ENCODE measurements around the gene FBXO21.

FBXO21 gene

DNA sequence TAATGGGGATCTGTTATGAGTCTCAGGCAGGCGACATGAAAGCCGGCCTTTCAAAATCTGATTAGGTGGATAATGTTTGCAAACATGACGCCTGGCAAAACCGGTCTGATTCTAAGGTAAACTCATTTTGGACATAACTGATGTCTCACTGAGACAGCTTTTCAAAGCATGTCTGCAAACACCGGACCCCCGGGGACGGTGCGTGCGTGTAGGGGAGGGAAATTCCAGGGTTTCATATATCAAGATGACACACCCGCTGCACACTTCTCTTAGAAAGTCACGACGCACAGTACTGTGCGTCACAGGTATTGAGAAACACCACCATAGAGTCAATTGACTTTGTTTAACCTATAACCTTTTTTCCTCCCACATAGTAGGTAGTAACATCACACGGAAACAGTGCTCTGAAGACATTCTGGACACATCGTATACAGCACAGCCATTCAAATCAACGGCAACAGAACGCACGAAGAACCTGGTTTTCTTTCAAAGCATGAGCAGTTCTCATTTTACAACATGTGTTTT is 47.2 kb downstream of the FBXO21 start:
- Histone ChIP-seq H3K4me1 (ENCODE audit: low read length) (no peaks in the 10 kb centered on the region), H3K27ac (ENCODE audit: low read length) (no peak overlapping the region)

DNA sequence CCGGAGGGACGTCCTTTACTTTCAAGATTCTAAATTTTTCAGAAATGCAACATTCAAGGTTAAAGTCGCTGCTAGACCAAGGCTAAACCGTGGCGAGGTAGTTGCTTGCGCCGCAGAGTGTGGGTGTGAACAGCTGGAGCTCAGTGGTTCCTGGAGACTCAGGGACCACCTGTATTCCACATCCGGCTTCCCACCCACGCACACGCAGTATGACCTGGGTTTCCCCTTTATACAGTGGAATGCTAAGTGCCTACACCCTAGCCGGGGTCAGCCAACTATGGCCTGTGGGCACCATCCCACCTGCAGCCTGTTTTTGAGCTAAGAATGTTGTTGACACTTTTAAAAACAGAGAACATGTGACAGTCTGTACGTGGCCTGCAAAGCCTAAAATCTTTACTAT is 48.2 kb downstream of the FBXO21 start:
- H3K79me2 ChIP-seq (ENCODE audit: low read length), result no peaks in the 10 kb centered on the region
- H3K36me3 ChIP-seq (replicated peaks; ENCODE audit: insufficient read depth, low read length), result no peaks in the 10 kb centered on the region
- H4K20me1 ChIP-seq (ENCODE audit: insufficient read depth, low read length), result no peaks in the 10 kb centered on the region
- H3F3A ChIP-seq (ENCODE audit: insufficient read depth, low read length), result no peaks in the 10 kb centered on the region
- TF ChIP-seq EZH2 (optimal IDR thresholded peaks at IDR 0.05; ENCODE audit: low read depth, low read length), result no peak
- no peak for TF ChIP-seq EZH2phosphoT487 (IDR thresholded peaks at IDR 0.05; ENCODE audit: low read length)
- TF ChIP-seq, protein P1, sequence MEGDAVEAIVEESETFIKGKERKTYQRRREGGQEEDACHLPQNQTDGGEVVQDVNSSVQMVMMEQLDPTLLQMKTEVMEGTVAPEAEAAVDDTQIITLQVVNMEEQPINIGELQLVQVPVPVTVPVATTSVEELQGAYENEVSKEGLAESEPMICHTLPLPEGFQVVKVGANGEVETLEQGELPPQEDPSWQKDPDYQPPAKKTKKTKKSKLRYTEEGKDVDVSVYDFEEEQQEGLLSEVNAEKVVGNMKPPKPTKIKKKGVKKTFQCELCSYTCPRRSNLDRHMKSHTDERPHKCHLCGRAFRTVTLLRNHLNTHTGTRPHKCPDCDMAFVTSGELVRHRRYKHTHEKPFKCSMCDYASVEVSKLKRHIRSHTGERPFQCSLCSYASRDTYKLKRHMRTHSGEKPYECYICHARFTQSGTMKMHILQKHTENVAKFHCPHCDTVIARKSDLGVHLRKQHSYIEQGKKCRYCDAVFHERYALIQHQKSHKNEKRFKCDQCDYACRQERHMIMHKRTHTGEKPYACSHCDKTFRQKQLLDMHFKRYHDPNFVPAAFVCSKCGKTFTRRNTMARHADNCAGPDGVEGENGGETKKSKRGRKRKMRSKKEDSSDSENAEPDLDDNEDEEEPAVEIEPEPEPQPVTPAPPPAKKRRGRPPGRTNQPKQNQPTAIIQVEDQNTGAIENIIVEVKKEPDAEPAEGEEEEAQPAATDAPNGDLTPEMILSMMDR (IDR thresholded peaks at IDR 0.05; ENCODE audit: low read length), result no peak
- H3K4me3 ChIP-seq (ENCODE audit: low read length), result no peak overlapping the region
- H3K4me1 ChIP-seq (ENCODE audit: low read length), result no peaks in the 10 kb centered on the region
- no peak overlapping the region for H3K27ac ChIP-seq (ENCODE audit: low read length)
- no peaks in the 10 kb centered on the region for H3K27me3 ChIP-seq (replicated peaks; ENCODE audit: insufficient read depth, low read length)
- DNase-seq, result no peak
- H3K9ac ChIP-seq (ENCODE audit: low read length), result no peak overlapping the region
- H3K4me2 ChIP-seq (ENCODE audit: low read depth, low read length), result no peak overlapping the region
- H3K9me2 ChIP-seq (replicated peaks; ENCODE audit: insufficient read depth, low read length), result no peaks in the 10 kb centered on the region
- H2AFZ ChIP-seq (ENCODE audit: low read length), result no peak overlapping the region
- no peaks in the 10 kb centered on the region for H3K9me3 ChIP-seq (replicated peaks; ENCODE audit: insufficient read depth, low read length)

More for the DNA sequence above, 47.2 kb downstream of the FBXO21 start:
- Histone ChIP-seq H3F3A (ENCODE audit: insufficient read depth, low read length) (no peaks in the 10 kb centered on the region), H3K9me3 (replicated peaks; ENCODE audit: insufficient read depth, low read length) (no peaks in the 10 kb centered on the region), H3K9me2 (replicated peaks; ENCODE audit: insufficient read depth, low read length) (no peaks in the 10 kb centered on the region), H3K9ac (ENCODE audit: low read length) (no peak overlapping the region), H3K79me2 (ENCODE audit: low read length) (no peaks in the 10 kb centered on the region), H2AFZ (ENCODE audit: low read length) (no peak overlapping the region), H3K36me3 (replicated peaks; ENCODE audit: insufficient read depth, low read length) (no peaks in the 10 kb centered on the region), H3K4me3 (ENCODE audit: low read length) (no peak overlapping the region), H3K4me2 (ENCODE audit: low read depth, low read length) (no peak overlapping the region), H3K27me3 (replicated peaks; ENCODE audit: insufficient read depth, low read length) (no peaks in the 10 kb centered on the region), H4K20me1 (ENCODE audit: insufficient read depth, low read length) (no peaks in the 10 kb centered on the region)
- TF ChIP-seq, protein P1 (IDR thresholded peaks at IDR 0.05; ENCODE audit: low read length), result no peak
- no peak for DNase-seq

DNA sequence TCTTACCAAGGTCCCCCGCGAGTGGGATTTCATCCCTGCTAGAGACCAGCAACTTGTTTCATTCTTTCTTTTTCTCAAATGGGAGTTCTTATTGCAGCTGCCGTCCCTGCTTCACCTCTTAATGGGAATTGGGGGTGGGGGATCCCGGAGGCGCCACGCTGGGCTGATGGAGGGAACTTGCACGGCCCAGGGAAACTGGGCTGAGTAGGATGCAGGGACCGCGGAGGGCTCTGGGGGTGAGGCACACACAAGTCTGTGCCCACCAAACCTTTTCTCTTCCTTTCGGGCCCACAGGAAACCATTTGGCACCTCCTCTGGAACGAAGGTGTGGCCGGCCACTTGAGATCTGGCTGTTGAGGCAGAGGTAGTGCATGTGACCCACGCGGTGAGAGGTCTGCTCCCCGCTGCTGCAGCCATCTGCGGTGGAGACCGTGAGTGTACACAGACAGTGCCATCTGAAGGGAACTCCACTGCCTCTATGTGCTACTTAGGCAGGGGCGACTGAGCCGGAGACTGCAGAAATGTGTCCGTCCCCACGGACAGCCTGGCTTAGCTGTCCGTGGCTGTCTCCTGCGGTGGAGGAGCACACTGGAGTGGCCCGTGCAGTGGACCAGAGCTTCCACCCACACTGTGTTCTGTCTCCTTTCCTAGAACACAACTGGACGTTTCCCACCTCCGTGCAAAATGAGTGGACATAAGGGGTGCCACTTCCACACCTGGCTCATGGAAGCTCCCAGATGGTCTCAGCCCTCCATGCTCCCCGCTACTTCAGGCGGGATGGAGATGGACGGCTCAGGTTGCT is 49.0 kb downstream of the FBXO21 start:
- H3K4me2 ChIP-seq (ENCODE audit: low read depth, low read length), result no peak overlapping the region

More for the DNA sequence above, 49.0 kb downstream of the FBXO21 start:
- no peak for DNase-seq
- H3K9me2 ChIP-seq (replicated peaks; ENCODE audit: insufficient read depth, low read length), result no peaks in the 10 kb centered on the region
- no peak overlapping the region for H3K4me3 ChIP-seq (ENCODE audit: low read length)
- H3K27ac ChIP-seq (ENCODE audit: low read length), result no peak overlapping the region
- H3K9me3 ChIP-seq (replicated peaks; ENCODE audit: insufficient read depth, low read length), result no peaks in the 10 kb centered on the region
- H3F3A ChIP-seq (ENCODE audit: insufficient read depth, low read length), result no peaks in the 10 kb centered on the region
- H3K79me2 ChIP-seq (ENCODE audit: low read length), result no peaks in the 10 kb centered on the region
- no peaks in the 10 kb centered on the region for H3K36me3 ChIP-seq (replicated peaks; ENCODE audit: insufficient read depth, low read length)
- H3K4me1 ChIP-seq (ENCODE audit: low read length), result no peaks in the 10 kb centered on the region
- H3K27me3 ChIP-seq (replicated peaks; ENCODE audit: insufficient read depth, low read length), result no peaks in the 10 kb centered on the region
- no peak overlapping the region for H2AFZ ChIP-seq (ENCODE audit: low read length)
- TF ChIP-seq, protein P1 (IDR thresholded peaks at IDR 0.05; ENCODE audit: low read length), result no peak
- TF ChIP-seq EZH2 (optimal IDR thresholded peaks at IDR 0.05; ENCODE audit: low read depth, low read length), result no peak
- TF ChIP-seq EZH2phosphoT487 (IDR thresholded peaks at IDR 0.05; ENCODE audit: low read length), result no peak
- no peak overlapping the region for H3K9ac ChIP-seq (ENCODE audit: low read length)
- H4K20me1 ChIP-seq (ENCODE audit: insufficient read depth, low read length), result no peaks in the 10 kb centered on the region

Data from MM.1S (cell line).